Hepatocyte (in vitro differentiated cells): Measurements from ENCODE around the gene TEDC1.

Source experiments
- EZH2 ChIP-seq: fragments of 200-600 bp; sonication (generic); IDR thresholded peaks from 2 replicates; pipeline ENCODE4 v1.6.1; 2016; ENCODE audit warnings: antibody characterized with exemption, mild to moderate bottlenecking, borderline replicate concordance
- TF ChIP-seq, protein P1 (sequence below): fragments of 200-600 bp; sonication (generic); IDR thresholded peaks from 2 replicates; pipeline ENCODE4 v1.5.1; 2016; ENCODE audit warnings: antibody characterized with exemption, mild to moderate bottlenecking; ENCODE audit not compliant: poor library complexity

GRCh38 chr14:105536691-105537579 lies 45.9 kb downstream of the TEDC1 start:
- TF ChIP-seq, protein P1, sequence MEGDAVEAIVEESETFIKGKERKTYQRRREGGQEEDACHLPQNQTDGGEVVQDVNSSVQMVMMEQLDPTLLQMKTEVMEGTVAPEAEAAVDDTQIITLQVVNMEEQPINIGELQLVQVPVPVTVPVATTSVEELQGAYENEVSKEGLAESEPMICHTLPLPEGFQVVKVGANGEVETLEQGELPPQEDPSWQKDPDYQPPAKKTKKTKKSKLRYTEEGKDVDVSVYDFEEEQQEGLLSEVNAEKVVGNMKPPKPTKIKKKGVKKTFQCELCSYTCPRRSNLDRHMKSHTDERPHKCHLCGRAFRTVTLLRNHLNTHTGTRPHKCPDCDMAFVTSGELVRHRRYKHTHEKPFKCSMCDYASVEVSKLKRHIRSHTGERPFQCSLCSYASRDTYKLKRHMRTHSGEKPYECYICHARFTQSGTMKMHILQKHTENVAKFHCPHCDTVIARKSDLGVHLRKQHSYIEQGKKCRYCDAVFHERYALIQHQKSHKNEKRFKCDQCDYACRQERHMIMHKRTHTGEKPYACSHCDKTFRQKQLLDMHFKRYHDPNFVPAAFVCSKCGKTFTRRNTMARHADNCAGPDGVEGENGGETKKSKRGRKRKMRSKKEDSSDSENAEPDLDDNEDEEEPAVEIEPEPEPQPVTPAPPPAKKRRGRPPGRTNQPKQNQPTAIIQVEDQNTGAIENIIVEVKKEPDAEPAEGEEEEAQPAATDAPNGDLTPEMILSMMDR, result no peak
- no peak for TF ChIP-seq EZH2
